HepG2 (cell line): ENCODE results near the gene SLC39A8. TPM values are rescaled to one million over a fixed set of nuclear protein-coding genes. Genes with fewer than 3 reads are reported as not detected.

Experiments used
- HHEX ChIP-seq: IDR thresholded peaks from 2 replicates; pipeline ENCODE4 v1.6.1; 2016; ENCODE audit warnings: control low read depth
- HOXA5 ChIP-seq: sonication (generic); formaldehyde crosslinking; IDR thresholded peaks from 2 replicates; pipeline ENCODE4 v1.4.0; 2020; ENCODE audit warnings: missing genetic modification reagents
- KAT8 ChIP-seq: IDR thresholded peaks from 2 replicates; pipeline ENCODE4 v1.6.1; 2016; ENCODE audit warnings: missing genetic modification reagents, missing compliant biosample characterization
- MEF2D ChIP-seq: sonication (generic); formaldehyde crosslinking; IDR thresholded peaks from 2 replicates; pipeline ENCODE4 v1.5.1; 2020; ENCODE audit warnings: mild to moderate bottlenecking, missing genetic modification reagents
- NFRKB ChIP-seq: fragments of 450-650 bp; IDR thresholded peaks from 2 replicates; pipeline ENCODE4 v1.6.1; 2017
- PAF1 ChIP-seq: IDR thresholded peaks from 2 replicates; pipeline ENCODE4 v1.6.1; 2016; ENCODE audit warnings: missing genetic modification reagents, missing compliant biosample characterization
- PHF5A ChIP-seq: IDR thresholded peaks from one replicate; pipeline ENCODE4 v1.6.1; 2018; ENCODE audit warnings: low read depth, missing genetic modification reagents; ENCODE audit not compliant: unreplicated experiment
- RARA ChIP-seq: IDR thresholded peaks from 2 replicates; pipeline ENCODE4 v1.6.1; 2016; ENCODE audit warnings: missing genetic modification reagents, missing compliant biosample characterization
- SIX1 ChIP-seq: sonication (generic); formaldehyde crosslinking; IDR thresholded peaks from 2 replicates; pipeline ENCODE4 v1.4.0; 2020; ENCODE audit warnings: missing genetic modification reagents, borderline replicate concordance
- STAG1 ChIP-seq: sonication (generic); formaldehyde crosslinking; IDR thresholded peaks from 2 replicates; pipeline ENCODE4 v1.4.0; 2020; ENCODE audit warnings: missing genetic modification reagents
- ZNF124 ChIP-seq: sonication (generic); formaldehyde crosslinking; IDR thresholded peaks from 2 replicates; pipeline ENCODE4 v1.4.0; 2020; ENCODE audit warnings: missing genetic modification reagents
- ZNF383 ChIP-seq: sonication (generic); formaldehyde crosslinking; IDR thresholded peaks from 2 replicates; pipeline ENCODE4 v1.4.0; 2020; ENCODE audit warnings: missing genetic modification reagents, mild to moderate bottlenecking, borderline replicate concordance
- polyA plus RNA-seq, 8 experiments: library from polyadenylated mRNA; depleted of rRNA in 3 of 8; stranded (reverse) in 7 of 8; unstranded in 1 of 8; fragments of >200 nt; fragmentation: Illumina TruSeq in 4 of 8; extraction: Trizol in 4 of 8; gene quantifications; 2 replicates each; pipeline versions ENCODE4 v1.2.1 to v1.2.3, GENCODE V29; 2011 to 2016; ENCODE audit warnings: low read depth in 4 of 8, missing spikeins in 1 of 8, mixed read lengths in 1 of 8; ENCODE audit not compliant: insufficient read depth in 1 of 8
- total RNA-seq, 5 experiments: library from RNA; depleted of rRNA; stranded (reverse); fragments of >200 nt; fragmentation: Illumina TruSeq; extraction: Trizol; gene quantifications; 2 replicates each; pipeline ENCODE4 v1.2.3, GENCODE V29; 2016; ENCODE audit warnings: low read depth in 1 of 5
- TF ChIP-seq, protein P1 (sequence below): sonication (generic); formaldehyde crosslinking; IDR thresholded peaks from 2 replicates; pipeline ENCODE4 v1.4.0; 2020; ENCODE audit warnings: missing genetic modification reagents
- TF ChIP-seq, protein P2 (sequence below): sonication (generic); formaldehyde crosslinking; conservative IDR thresholded peaks from 2 replicates; pipeline ENCODE4 v1.4.0; 2020; ENCODE audit warnings: missing genetic modification reagents
- TF ChIP-seq, protein P3 (sequence below): sonication (generic); formaldehyde crosslinking; IDR thresholded peaks from 2 replicates; pipeline ENCODE4 v1.5.0; 2020; ENCODE audit warnings: mild to moderate bottlenecking, missing genetic modification reagents, borderline replicate concordance
- TF ChIP-seq, protein P4 (sequence below): IDR thresholded peaks from 2 replicates; pipeline ENCODE4 v1.6.1; 2016
- TF ChIP-seq, protein P5 (sequence below): IDR thresholded peaks from 2 replicates; pipeline ENCODE4 v1.6.1; 2012; ENCODE audit warnings: inconsistent platforms
- TF ChIP-seq, protein P6 (sequence below): sonication (generic); formaldehyde crosslinking; IDR thresholded peaks from 2 replicates; pipeline ENCODE4 v1.5.0; 2020; ENCODE audit warnings: missing genetic modification reagents
- TF ChIP-seq, protein P7 (sequence below): sonication (generic); formaldehyde crosslinking; IDR thresholded peaks from 2 replicates; pipeline ENCODE4 v1.5.1; 2020; ENCODE audit warnings: missing genetic modification reagents, mild to moderate bottlenecking, borderline replicate concordance

Gene SLC39A8
- total and polyA plus RNA-seq, 2 of the 13 experiments (the other 11 are each of a cell fraction or from before 2014, with no cell fraction given) = 0.22 to 0.38 TPM

DNA sequence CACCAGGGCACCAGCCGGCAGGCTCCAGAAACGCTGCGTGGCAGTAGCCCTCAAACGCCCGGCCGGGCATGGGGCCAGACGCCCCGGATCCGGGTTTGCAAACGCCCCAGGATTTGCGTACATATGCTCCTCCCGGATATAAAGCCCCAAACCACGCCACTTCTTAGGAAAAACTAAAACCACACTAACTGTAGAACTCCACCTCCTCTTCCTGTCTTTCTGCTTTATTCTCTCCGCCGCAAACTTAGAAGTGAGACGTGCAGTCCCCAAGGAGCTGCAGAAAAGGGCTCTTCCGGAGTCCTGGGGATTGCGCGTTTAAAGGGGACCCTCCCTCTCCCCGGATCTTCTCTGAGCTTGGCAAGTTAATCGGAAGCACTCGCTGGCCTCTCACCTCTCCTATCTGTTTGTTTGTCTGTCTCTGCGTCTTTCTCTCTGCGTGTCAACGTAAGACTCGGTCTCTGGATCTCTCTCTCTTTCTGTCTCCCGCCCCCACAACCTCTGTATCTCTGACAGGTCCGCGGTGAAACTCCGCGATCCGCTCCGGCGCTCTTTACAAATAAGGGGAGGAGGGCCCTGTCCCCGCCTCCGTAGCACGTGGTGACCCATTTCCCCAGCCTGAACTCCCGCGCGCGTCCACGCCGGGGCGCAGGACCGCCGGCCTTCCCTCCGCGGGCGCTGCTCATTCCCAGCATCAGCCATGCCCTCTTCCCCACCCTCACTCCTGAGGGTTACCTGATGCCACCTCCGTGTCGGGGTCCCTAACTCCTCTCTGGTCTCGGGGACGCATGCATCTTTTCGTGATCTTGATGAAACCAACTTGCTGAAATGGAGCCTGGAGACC, at the start of gene SLC39A8 (continued):
- TF ChIP-seq ZNF124 = no peak
- TF ChIP-seq HHEX (CRISPR knock-in tag) = no peak
- TF ChIP-seq NFRKB = no peak
- no peak for TF ChIP-seq HOXA5 (CRISPR knock-in tag)
- peak; percentile 36; the same call in 1 of the 2 replicates for TF ChIP-seq MEF2D (CRISPR knock-in tag)
- TF ChIP-seq, protein P1, sequence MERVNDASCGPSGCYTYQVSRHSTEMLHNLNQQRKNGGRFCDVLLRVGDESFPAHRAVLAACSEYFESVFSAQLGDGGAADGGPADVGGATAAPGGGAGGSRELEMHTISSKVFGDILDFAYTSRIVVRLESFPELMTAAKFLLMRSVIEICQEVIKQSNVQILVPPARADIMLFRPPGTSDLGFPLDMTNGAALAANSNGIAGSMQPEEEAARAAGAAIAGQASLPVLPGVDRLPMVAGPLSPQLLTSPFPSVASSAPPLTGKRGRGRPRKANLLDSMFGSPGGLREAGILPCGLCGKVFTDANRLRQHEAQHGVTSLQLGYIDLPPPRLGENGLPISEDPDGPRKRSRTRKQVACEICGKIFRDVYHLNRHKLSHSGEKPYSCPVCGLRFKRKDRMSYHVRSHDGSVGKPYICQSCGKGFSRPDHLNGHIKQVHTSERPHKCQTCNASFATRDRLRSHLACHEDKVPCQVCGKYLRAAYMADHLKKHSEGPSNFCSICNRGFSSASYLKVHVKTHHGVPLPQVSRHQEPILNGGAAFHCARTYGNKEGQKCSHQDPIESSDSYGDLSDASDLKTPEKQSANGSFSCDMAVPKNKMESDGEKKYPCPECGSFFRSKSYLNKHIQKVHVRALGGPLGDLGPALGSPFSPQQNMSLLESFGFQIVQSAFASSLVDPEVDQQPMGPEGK (CRISPR knock-in tag) = peak; percentile 41
- no peak for TF ChIP-seq PAF1 (CRISPR knock-in tag)
- TF ChIP-seq, protein P2, sequence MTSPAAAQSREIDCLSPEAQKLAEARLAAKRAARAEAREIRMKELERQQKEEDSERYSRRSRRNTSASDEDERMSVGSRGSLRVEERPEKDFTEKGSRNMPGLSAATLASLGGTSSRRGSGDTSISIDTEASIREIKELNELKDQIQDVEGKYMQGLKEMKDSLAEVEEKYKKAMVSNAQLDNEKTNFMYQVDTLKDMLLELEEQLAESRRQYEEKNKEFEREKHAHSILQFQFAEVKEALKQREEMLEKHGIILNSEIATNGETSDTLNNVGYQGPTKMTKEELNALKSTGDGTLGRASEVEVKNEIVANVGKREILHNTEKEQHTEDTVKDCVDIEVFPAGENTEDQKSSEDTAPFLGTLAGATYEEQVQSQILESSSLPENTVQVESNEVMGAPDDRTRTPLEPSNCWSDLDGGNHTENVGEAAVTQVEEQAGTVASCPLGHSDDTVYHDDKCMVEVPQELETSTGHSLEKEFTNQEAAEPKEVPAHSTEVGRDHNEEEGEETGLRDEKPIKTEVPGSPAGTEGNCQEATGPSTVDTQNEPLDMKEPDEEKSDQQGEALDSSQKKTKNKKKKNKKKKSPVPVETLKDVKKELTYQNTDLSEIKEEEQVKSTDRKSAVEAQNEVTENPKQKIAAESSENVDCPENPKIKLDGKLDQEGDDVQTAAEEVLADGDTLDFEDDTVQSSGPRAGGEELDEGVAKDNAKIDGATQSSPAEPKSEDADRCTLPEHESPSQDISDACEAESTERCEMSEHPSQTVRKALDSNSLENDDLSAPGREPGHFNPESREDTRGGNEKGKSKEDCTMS (CRISPR knock-in tag) = no peak
- TF ChIP-seq, protein P3, sequence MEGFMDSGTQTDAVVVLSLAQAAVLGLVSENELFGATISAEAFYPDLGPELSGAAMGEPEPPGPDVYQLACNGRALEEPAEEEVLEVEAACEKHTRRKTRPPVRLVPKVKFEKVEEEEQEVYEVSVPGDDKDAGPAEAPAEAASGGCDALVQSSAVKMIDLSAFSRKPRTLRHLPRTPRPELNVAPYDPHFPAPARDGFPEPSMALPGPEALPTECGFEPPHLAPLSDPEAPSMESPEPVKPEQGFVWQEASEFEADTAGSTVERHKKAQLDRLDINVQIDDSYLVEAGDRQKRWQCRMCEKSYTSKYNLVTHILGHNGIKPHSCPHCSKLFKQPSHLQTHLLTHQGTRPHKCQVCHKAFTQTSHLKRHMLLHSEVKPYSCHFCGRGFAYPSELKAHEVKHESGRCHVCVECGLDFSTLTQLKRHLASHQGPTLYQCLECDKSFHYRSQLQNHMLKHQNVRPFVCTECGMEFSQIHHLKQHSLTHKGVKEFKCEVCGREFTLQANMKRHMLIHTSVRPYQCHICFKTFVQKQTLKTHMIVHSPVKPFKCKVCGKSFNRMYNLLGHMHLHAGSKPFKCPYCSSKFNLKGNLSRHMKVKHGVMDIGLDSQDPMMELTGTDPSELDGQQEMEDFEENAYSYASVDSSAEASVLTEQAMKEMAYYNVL (CRISPR knock-in tag) = peak; percentile 56; the same call in 1 of the 2 replicates
- TF ChIP-seq STAG1 (CRISPR knock-in tag) = peak; percentile 58
- TF ChIP-seq, protein P4, sequence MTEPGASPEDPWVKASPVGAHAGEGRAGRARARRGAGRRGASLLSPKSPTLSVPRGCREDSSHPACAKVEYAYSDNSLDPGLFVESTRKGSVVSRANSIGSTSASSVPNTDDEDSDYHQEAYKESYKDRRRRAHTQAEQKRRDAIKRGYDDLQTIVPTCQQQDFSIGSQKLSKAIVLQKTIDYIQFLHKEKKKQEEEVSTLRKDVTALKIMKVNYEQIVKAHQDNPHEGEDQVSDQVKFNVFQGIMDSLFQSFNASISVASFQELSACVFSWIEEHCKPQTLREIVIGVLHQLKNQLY (CRISPR knock-in tag) = no peak
- TF ChIP-seq RARA (CRISPR knock-in tag) = 0 out of 2 replicates have a peak, but pooled peaks have one; percentile 18
- TF ChIP-seq, protein P5, sequence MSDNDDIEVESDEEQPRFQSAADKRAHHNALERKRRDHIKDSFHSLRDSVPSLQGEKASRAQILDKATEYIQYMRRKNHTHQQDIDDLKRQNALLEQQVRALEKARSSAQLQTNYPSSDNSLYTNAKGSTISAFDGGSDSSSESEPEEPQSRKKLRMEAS = peak; percentile 98
- 0 out of 2 replicates have a peak, but pooled peaks have one; percentile 2 for TF ChIP-seq KAT8 (CRISPR knock-in tag)
- TF ChIP-seq, protein P6, sequence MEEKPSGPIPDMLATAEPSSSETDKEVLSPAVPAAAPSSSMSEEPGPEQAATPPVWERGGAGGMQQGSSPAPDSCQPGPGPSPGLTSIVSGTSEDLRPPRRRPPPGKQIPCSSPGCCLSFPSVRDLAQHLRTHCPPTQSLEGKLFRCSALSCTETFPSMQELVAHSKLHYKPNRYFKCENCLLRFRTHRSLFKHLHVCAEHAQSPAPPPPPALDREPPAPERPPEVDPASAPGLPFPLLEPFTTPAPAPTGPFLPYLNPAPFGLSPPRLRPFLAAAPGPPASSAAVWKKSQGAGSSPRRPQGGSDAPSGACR = no peak
- TF ChIP-seq, protein P7, sequence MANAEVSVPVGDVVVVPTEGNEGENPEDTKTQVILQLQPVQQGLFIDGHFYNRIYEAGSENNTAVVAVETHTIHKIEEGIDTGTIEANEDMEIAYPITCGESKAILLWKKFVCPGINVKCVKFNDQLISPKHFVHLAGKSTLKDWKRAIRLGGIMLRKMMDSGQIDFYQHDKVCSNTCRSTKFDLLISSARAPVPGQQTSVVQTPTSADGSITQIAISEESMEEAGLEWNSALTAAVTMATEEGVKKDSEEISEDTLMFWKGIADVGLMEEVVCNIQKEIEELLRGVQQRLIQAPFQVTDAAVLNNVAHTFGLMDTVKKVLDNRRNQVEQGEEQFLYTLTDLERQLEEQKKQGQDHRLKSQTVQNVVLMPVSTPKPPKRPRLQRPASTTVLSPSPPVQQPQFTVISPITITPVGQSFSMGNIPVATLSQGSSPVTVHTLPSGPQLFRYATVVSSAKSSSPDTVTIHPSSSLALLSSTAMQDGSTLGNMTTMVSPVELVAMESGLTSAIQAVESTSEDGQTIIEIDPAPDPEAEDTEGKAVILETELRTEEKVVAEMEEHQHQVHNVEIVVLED (CRISPR knock-in tag) = peak; percentile 50; the same call in 1 of the 2 replicates
- no peak for TF ChIP-seq PHF5A (CRISPR knock-in tag)
- no peak for TF ChIP-seq ZNF383 (CRISPR knock-in tag)
- no peak for TF ChIP-seq SIX1 (CRISPR knock-in tag)
